ENCODE results near the gene RANBP10.

GRCh38 chr16:67731753-67732095 is 74.6 kb downstream of the RANBP10 start:
- no peak for TF ChIP-seq POLR2A (IDR thresholded peaks at IDR 0.05)
- TF ChIP-seq, protein P1, sequence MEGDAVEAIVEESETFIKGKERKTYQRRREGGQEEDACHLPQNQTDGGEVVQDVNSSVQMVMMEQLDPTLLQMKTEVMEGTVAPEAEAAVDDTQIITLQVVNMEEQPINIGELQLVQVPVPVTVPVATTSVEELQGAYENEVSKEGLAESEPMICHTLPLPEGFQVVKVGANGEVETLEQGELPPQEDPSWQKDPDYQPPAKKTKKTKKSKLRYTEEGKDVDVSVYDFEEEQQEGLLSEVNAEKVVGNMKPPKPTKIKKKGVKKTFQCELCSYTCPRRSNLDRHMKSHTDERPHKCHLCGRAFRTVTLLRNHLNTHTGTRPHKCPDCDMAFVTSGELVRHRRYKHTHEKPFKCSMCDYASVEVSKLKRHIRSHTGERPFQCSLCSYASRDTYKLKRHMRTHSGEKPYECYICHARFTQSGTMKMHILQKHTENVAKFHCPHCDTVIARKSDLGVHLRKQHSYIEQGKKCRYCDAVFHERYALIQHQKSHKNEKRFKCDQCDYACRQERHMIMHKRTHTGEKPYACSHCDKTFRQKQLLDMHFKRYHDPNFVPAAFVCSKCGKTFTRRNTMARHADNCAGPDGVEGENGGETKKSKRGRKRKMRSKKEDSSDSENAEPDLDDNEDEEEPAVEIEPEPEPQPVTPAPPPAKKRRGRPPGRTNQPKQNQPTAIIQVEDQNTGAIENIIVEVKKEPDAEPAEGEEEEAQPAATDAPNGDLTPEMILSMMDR (IDR thresholded peaks at IDR 0.05) = no peak
